ENCODE results near the gene FREY1. TPM values are rescaled to one million over a fixed set of nuclear protein-coding genes. Genes with fewer than 3 reads are reported as not detected.

The FREY1 gene
- total and polyA plus RNA-seq, 2 of the 8 experiments (the other 6 are each of a cell fraction or from before 2014, with no cell fraction given), result 0.32 to 1.1 TPM

GRCh38 chr11:45887587-45887986, 19.5 kb downstream of the FREY1 start:
- Histone ChIP-seq H2BK20ac (ENCODE audit: low read length) (no peak overlapping the region), H3K9me3 (ENCODE audit: insufficient read depth in 2 of 2, low read depth in 1 of 2, low read length in 1 of 2) (no peaks in the 10 kb centered on the region), H3K14ac (ENCODE audit: insufficient read length) (no peak overlapping the region), H2BK15ac (ENCODE audit: low read length) (no peak overlapping the region), H2BK120ac (replicated peaks; ENCODE audit: low read depth, low read length) (no peak overlapping the region), H3K4me1 (replicated peaks in 1 of 4; ENCODE audit: control insufficient read depth in 3 of 4, insufficient read depth in 4 of 4, low read length in 3 of 4) (peaks cover 0 to 10% (median 5%) of the 10 kb centered on the region in 4 experiments; a peak in 5 of 7 replicates), H4K5ac (ENCODE audit: insufficient read length, low read depth, low read length) (no peak overlapping the region), H3K27ac (ENCODE audit: low read depth, low read length) (no peak overlapping the region), H2BK12ac (ENCODE audit: low read depth, low read length) (no peak overlapping the region), H4K91ac (replicated peaks; ENCODE audit: insufficient read length, low read length) (no peak overlapping the region), H2AK5ac (ENCODE audit: low read depth, low read length) (no peak overlapping the region), H3K36me3 (ENCODE audit: control insufficient read depth in 2 of 4, insufficient read depth in 4 of 4, low read length in 3 of 4) (no peaks in the 10 kb centered on the region), H2AFZ (ENCODE audit: low read length) (no peak overlapping the region), H3K23me2 (ENCODE audit: low read depth, low read length) (peaks cover 8% of the 10 kb centered on the region; the same call in 1 of the 2 replicates), H3K4me2 (ENCODE audit: insufficient read depth in 1 of 2, low read depth in 2 of 2, low read length in 2 of 2) (no peak overlapping the region), H3K4ac (replicated peaks; ENCODE audit: insufficient read length, low read depth, low read length) (no peak overlapping the region), H4K8ac (ENCODE audit: extremely low read depth, insufficient read depth, low read length) (no peak overlapping the region; the same call in 1 of the 2 replicates), H3K79me2 (ENCODE audit: control insufficient read depth in 1 of 2, insufficient read depth in 2 of 2, low read length in 2 of 2) (no peaks in the 10 kb centered on the region; a peak in 1 of 4 replicates), H3K9ac (replicated peaks in 1 of 4; ENCODE audit: extremely low read depth in 1 of 4, low read depth in 3 of 4, low read length in 3 of 4) (no peak overlapping the region), H3K79me1 (ENCODE audit: low read depth, low read length) (no peaks in the 10 kb centered on the region; the same call in 1 of the 2 replicates), H4K20me1 (replicated peaks in 1 of 2; ENCODE audit: control insufficient read depth in 1 of 2, insufficient read depth in 2 of 2, low read length in 2 of 2) (peaks cover 0 to 9% of the 10 kb centered on the region in 2 experiments), H2BK5ac (ENCODE audit: low read depth, low read length) (no peak overlapping the region; the same call in 1 of the 2 replicates), H3K18ac (ENCODE audit: extremely low read depth, low read length) (no peak overlapping the region), H3K27me3 (replicated peaks in 1 of 4; ENCODE audit: control insufficient read depth in 3 of 4, extremely low read depth in 1 of 4, insufficient read depth in 3 of 4, low read length in 3 of 4) (no peaks in the 10 kb centered on the region; a peak in 2 of 7 replicates), H3K4me3 (ENCODE audit: extremely low read depth in 1 of 4, insufficient read depth in 2 of 4, low read depth in 3 of 4, low read length in 4 of 4) (no peak overlapping the region), H3K23ac (ENCODE audit: insufficient read length) (no peak overlapping the region), H3K56ac (replicated peaks; ENCODE audit: insufficient read length, low read depth, low read length) (no peak overlapping the region)
- ChIA-PET CTCF (ENCODE audit: partially characterized antibody) (interaction anchor here (1.1 to 5.7 kb wide), 5 partner anchors 11 to 39 kb away, joined by 3 to 32 read pairs (median 4); partner anchors contain the start of gene LARGE2), POLR2A (ENCODE audit: partially characterized antibody) (interaction anchor here (1.2 to 3.2 kb wide), 5 partner anchors 8 to 408 kb away, joined by 3 to 14 read pairs (median 4); partner anchors contain the start of gene LARGE2)
- no peak for DNase-seq (ENCODE audit: low read depth in 1 of 2, low spot score in 2 of 2)
- FAIRE-seq, result no peak
- 93% methylated on average over 8 of the region's 10 CpGs; no CpG with 5 or more reads in 1 of the 2 experiments for WGBS, 2 experiments (ENCODE audit: extremely low coverage in 1 of 2, insufficient coverage in 1 of 2, insufficient read length in 1 of 2, insufficient replicate concordance in 2 of 2, low coverage in 1 of 2, low lambda C conversion rate in 2 of 2, missing lambda C conversion rate in 1 of 2)
- TF ChIP-seq RNF2 (IDR thresholded peaks at IDR 0.05; ENCODE audit: borderline replicate concordance, low read depth, low read length, missing control alignments, poor library complexity, severe bottlenecking), result no peak
- TF ChIP-seq FOSL1 (IDR thresholded peaks at IDR 0.05; ENCODE audit: insufficient read depth, low read depth, low read length), result no peak
- TF ChIP-seq JUND (IDR thresholded peaks at IDR 0.05; ENCODE audit: low read length), result no peak
- no peak for TF ChIP-seq SIN3A (conservative IDR thresholded peaks at IDR 0.05 in 1 of 2, IDR thresholded peaks at IDR 0.05 in 1 of 2; ENCODE audit: low read depth in 1 of 2, low read length in 2 of 2)
- TF ChIP-seq CHD2 (IDR thresholded peaks at IDR 0.05; ENCODE audit: low read length), result no peak
- TF ChIP-seq SP2 (IDR thresholded peaks at IDR 0.05; ENCODE audit: low read length), result no peak
- no peak for TF ChIP-seq RFX5 (IDR thresholded peaks at IDR 0.05; ENCODE audit: borderline replicate concordance, low read depth, low read length)
- TF ChIP-seq SUZ12 (IDR thresholded peaks at IDR 0.05; ENCODE audit: low read length), result no peak
- no peak for TF ChIP-seq KDM1A (IDR thresholded peaks at IDR 0.05; ENCODE audit: borderline replicate concordance, low read length)
